Measurements from ENCODE around the gene PLPP1.

Gene PLPP1

DNA sequence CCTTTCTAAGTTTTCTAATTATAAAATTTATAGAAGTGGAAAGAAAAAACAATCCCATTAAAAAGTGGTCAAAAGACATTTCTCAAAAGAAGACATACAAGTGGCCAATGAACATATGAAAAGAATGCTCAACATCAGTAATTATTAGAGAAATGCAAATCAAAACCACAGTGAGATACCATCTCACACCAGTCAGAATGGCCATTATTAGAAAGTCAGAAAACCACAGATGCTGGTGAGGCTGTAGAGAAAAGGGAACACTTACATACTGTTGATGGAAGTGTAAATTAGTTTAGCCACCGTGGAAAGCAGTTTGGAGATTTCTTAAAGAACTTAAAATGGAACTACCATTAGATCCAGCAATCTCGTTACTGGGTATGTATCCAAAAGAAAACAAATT is 23.7 kb upstream of the PLPP1 start:
- TF ChIP-seq, protein P1, sequence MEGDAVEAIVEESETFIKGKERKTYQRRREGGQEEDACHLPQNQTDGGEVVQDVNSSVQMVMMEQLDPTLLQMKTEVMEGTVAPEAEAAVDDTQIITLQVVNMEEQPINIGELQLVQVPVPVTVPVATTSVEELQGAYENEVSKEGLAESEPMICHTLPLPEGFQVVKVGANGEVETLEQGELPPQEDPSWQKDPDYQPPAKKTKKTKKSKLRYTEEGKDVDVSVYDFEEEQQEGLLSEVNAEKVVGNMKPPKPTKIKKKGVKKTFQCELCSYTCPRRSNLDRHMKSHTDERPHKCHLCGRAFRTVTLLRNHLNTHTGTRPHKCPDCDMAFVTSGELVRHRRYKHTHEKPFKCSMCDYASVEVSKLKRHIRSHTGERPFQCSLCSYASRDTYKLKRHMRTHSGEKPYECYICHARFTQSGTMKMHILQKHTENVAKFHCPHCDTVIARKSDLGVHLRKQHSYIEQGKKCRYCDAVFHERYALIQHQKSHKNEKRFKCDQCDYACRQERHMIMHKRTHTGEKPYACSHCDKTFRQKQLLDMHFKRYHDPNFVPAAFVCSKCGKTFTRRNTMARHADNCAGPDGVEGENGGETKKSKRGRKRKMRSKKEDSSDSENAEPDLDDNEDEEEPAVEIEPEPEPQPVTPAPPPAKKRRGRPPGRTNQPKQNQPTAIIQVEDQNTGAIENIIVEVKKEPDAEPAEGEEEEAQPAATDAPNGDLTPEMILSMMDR (IDR thresholded peaks at IDR 0.05) = no peak
- Histone ChIP-seq H3K27me3 (no peaks in the 10 kb centered on the region), H3K4me3 (ENCODE audit: low read depth in 1 of 2, low read length in 1 of 2) (no peak overlapping the region), H3K27ac (no peak overlapping the region), H3K4me1 (ENCODE audit: control insufficient read depth in 1 of 2, insufficient read depth in 1 of 2, low read depth in 1 of 2, low read length in 1 of 2) (no peaks in the 10 kb centered on the region), H3K36me3 (no peaks in the 10 kb centered on the region), H3K9me3 (no peaks in the 10 kb centered on the region)

DNA sequence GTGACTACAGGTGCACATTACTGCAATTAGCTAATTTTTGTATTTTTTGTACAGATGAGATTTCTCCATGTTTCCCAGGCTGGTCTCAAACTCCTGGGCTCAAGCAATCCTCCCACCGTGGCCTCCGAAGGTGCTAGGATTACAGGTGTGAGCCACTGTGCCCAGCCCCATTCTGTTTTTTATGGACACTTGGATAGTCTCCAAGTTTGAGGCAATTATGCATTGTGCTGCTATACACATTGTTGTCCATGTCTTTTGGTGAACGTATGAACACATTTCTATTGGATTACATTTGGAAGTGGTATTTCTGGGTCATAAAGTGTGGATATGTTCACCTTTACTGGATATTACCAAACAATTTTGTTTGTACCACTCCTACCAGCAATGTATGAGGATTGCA is 22.4 kb upstream of the PLPP1 start:
- Histone ChIP-seq H3K27me3 (no peaks in the 10 kb centered on the region), H3K27ac (no peak overlapping the region), H3K4me1 (ENCODE audit: control insufficient read depth in 1 of 2, insufficient read depth in 1 of 2, low read depth in 1 of 2, low read length in 1 of 2) (no peaks in the 10 kb centered on the region), H3K36me3 (no peaks in the 10 kb centered on the region), H3K4me3 (ENCODE audit: low read depth in 1 of 2, low read length in 1 of 2) (no peak overlapping the region), H3K9me3 (no peaks in the 10 kb centered on the region)
- TF ChIP-seq, protein P1 (IDR thresholded peaks at IDR 0.05) = no peak

DNA sequence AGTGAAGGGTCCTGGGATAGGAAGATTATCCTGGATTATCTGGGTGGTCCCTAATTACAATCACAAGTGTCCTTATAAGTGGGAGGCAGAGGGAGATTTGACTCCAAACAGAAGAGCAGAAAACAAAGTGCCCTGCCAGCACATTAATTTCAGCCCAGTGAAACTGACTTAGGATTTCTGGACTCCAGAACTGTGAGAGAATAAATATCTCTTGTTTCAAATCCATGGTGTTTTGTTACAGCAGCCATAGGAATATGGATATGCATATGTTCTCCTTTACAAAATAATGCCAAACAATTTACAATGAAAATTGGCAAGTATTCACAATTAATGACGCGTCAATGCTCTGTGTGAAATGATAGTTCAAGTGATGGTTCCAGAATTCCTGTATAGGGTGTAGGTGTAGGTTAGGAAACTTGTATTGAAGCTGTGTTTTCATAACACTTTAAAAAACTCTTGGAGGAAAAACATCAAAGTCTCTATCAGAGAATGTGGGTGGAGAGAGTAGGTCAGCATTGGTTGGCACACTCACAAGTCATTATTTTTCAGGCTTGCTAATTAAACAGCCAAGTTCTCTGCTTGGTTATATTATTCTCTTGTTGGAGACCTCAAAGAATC is 19.9 kb upstream of the PLPP1 start:
- peaks cover 12% of the 10 kb centered on the region for H3K27me3 ChIP-seq
- H3K27ac ChIP-seq = no peak overlapping the region
- no peaks in the 10 kb centered on the region for H3K4me1 ChIP-seq (ENCODE audit: control insufficient read depth in 1 of 2, insufficient read depth in 1 of 2, low read depth in 1 of 2, low read length in 1 of 2)
- TF ChIP-seq, protein P1 (IDR thresholded peaks at IDR 0.05) = no peak
- H3K36me3 ChIP-seq = no peaks in the 10 kb centered on the region
- H3K9me3 ChIP-seq = no peaks in the 10 kb centered on the region
- no peak overlapping the region for H3K4me3 ChIP-seq (ENCODE audit: low read depth in 1 of 2, low read length in 1 of 2)

DNA sequence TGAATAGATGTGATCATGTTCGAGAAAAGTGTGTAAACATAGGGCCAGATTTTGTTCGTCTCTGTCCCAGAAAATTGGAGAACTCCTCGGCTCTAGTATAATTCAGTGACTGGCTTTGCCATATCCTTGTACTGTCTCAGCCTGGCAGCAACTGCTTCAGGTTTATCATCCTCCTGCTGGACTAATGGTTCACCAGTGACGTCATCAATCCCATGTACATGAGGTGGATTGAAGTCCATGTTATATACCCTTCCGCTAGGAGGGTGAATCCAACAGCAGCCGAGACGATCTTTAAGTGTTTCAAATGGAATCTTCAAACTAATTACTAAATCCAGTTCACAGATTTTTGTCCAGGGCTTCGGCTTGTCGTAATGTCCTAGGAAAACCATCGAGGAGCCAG is 17.1 kb upstream of the PLPP1 start:
- H3K27me3 ChIP-seq = peaks cover 22% of the 10 kb centered on the region
- TF ChIP-seq, protein P1 (IDR thresholded peaks at IDR 0.05) = no peak

DNA sequence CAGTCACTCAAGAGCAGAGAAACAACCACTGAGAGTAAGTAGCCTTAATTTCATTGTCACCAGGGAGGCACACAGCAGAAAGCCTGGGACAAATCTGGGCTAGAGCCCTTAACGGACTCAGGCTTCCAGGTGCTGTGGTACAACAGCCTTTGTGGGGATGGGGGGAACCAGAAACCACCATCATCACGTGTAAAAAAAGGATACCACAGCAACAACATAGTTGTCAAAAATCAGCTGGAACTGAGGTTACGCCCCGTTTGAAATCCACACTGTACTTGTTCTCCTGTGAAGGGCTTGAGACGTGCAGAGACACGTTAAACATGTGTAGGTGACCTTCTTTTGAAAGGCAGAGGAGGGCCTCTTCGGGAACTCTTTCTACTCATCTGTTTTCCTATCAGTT is 16.6 kb upstream of the PLPP1 start:
- Histone ChIP-seq H3K27ac (no peak overlapping the region), H3K4me1 (ENCODE audit: control insufficient read depth in 1 of 2, insufficient read depth in 1 of 2, low read depth in 1 of 2, low read length in 1 of 2) (no peaks in the 10 kb centered on the region), H3K9me3 (no peaks in the 10 kb centered on the region), H3K4me3 (ENCODE audit: low read depth in 1 of 2, low read length in 1 of 2) (no peak overlapping the region), H3K36me3 (no peaks in the 10 kb centered on the region), H3K27me3 (peaks cover 22% of the 10 kb centered on the region)
- TF ChIP-seq, protein P1 (IDR thresholded peaks at IDR 0.05) = no peak

More for the DNA sequence above, 17.1 kb upstream of the PLPP1 start:
- no peaks in the 10 kb centered on the region for H3K9me3 ChIP-seq
- no peak overlapping the region for H3K4me3 ChIP-seq (ENCODE audit: low read depth in 1 of 2, low read length in 1 of 2)
- H3K4me1 ChIP-seq (ENCODE audit: control insufficient read depth in 1 of 2, insufficient read depth in 1 of 2, low read depth in 1 of 2, low read length in 1 of 2) = no peaks in the 10 kb centered on the region
- no peaks in the 10 kb centered on the region for H3K36me3 ChIP-seq
- no peak overlapping the region for H3K27ac ChIP-seq
